Smooth muscle cell (in vitro differentiated cells): ENCODE results near the gene TMEM107. TPM values are rescaled to one million over a fixed set of nuclear protein-coding genes. Genes with fewer than 3 reads are reported as not detected.

Source experiments
- DNase-seq: peaks from one replicate; lab custom pipeline; 2025; ENCODE audit not compliant: unreplicated experiment; lab: John Stamatoyannopoulos, UW
- H2AFZ ChIP-seq: fragments of 200-600 bp; sonication (generic); 2 replicates; pipeline ENCODE4 v1.6.0; 2016; ENCODE audit warnings: antibody characterized with exemption, low read depth, mild to moderate bottlenecking
- H3F3A ChIP-seq: fragments of 200-600 bp; sonication (generic); 2 replicates; pipeline ENCODE4 v1.6.0; 2017; ENCODE audit warnings: antibody characterized with exemption, low read depth
- H3K27ac ChIP-seq: fragments of 200-600 bp; sonication (generic); 2 replicates; pipeline ENCODE4 v1.5.1; 2016; ENCODE audit warnings: low read depth, mild to moderate bottlenecking
- H3K27me3 ChIP-seq: fragments of 200-600 bp; sonication (generic); 2 replicates; pipeline ENCODE4 v1.6.1; 2016; ENCODE audit warnings: low read depth, mild to moderate bottlenecking
- H3K36me3 ChIP-seq: fragments of 200-600 bp; sonication (generic); 2 replicates; pipeline ENCODE4 v1.5.1; 2016; ENCODE audit warnings: low read depth
- H3K4me1 ChIP-seq: fragments of 200-600 bp; sonication (generic); 2 replicates; pipeline ENCODE4 v1.5.1; 2016; ENCODE audit warnings: low read depth
- H3K4me2 ChIP-seq: fragments of 200-600 bp; sonication (generic); 2 replicates; pipeline ENCODE4 v1.6.0; 2016; ENCODE audit warnings: mild to moderate bottlenecking
- H3K4me3 ChIP-seq: fragments of 200-600 bp; sonication (generic); 2 replicates; pipeline ENCODE4 v1.5.1; 2016; ENCODE audit warnings: mild to moderate bottlenecking
- H3K79me2 ChIP-seq: fragments of 200-600 bp; sonication (generic); 2 replicates; pipeline ENCODE4 v1.6.0; 2016; ENCODE audit warnings: low read depth, mild to moderate bottlenecking
- H3K9ac ChIP-seq: fragments of 200-600 bp; sonication (generic); 2 replicates; pipeline ENCODE4 v1.6.0; 2016; ENCODE audit warnings: low read depth
- H3K9me3 ChIP-seq: fragments of 200-600 bp; sonication (generic); replicated peaks from 2 replicates; pipeline ENCODE4 v1.5.1; 2016; ENCODE audit warnings: low read depth
- H4K20me1 ChIP-seq: fragments of 200-600 bp; sonication (generic); 2 replicates; pipeline ENCODE4 v1.6.0; 2016; ENCODE audit warnings: low read depth
- WGBS: methylation state at CpG from one replicate; pipeline ENCODE4 v1.1.7; 2016; ENCODE audit warnings: low lambda C conversion rate; 5-methylcytosine and 5-hydroxymethylcytosine counted together
- polyA plus RNA-seq: library from polyadenylated mRNA; unstranded; fragments of >200 nt; fragmentation: Nextera tagmentation; extraction: Ambion mirVana; gene quantifications from 2 replicates; pipeline ENCODE4 v1.2.1, GENCODE V29; 2016
- total RNA-seq: library from RNA; depleted of rRNA; stranded (reverse); fragments of >200 nt; gene quantifications from 2 replicates; pipeline ENCODE4 v1.2.3, GENCODE V29; 2014
- TF ChIP-seq, protein P1 (sequence below): fragments of 200-600 bp; sonication (generic); IDR thresholded peaks from 2 replicates; pipeline ENCODE4 v1.5.1; 2017; ENCODE audit warnings: borderline replicate concordance, mild to moderate bottlenecking, antibody characterized with exemption; ENCODE audit not compliant: insufficient read depth, poor library complexity, severe bottlenecking

The TMEM107 gene
- total and polyA plus RNA-seq, 2 experiments from 2014 or later = 36.0 to 66.7 TPM

DNA sequence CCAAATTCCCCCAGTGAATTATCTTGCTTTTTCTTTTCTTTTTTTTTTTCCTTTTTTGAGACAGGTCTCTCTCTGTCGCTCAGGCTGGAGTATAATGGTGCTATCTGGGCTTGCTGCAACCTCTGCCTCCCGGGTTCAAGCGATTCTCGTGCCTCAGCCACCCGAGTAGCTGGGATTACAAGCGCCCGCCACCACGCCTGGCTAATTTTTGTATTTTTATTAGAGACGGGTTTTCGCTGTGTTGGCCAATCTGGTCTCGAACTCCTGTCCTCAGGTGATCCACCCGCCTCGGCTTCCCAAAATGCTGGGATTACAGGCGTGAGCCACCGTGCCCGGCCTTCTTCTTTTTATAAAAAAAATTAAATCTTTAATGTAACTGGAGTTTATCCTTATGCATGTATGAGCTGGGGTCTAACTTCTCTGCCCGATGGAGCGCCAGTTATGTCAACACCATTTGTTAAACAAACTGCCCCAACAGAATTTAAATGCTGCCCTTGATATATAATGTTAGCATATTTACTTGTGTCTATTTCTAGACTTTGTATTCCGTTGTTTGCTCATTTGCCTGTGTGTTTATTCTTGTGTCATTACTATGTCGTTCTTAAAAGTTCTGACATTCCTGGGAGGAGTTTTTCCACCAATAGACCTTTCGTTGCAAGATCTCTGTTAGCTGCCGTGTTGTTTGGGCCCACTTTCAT is 34.7 kb upstream of the TMEM107 start:
- WGBS = 27% methylated on average over 22 of the region's 22 CpGs
- peak overlapping the region; percentile 92 for H3K4me2 ChIP-seq
- peaks cover 22% of the 10 kb centered on the region for H3K79me2 ChIP-seq
- DNase-seq = no peak
- H3K36me3 ChIP-seq = no peaks in the 10 kb centered on the region
- H3K27me3 ChIP-seq = no peaks in the 10 kb centered on the region
- H3F3A ChIP-seq = no peaks in the 10 kb centered on the region
- H3K9ac ChIP-seq = peak overlapping the region; percentile 46
- H4K20me1 ChIP-seq = no peaks in the 10 kb centered on the region
- TF ChIP-seq, protein P1, sequence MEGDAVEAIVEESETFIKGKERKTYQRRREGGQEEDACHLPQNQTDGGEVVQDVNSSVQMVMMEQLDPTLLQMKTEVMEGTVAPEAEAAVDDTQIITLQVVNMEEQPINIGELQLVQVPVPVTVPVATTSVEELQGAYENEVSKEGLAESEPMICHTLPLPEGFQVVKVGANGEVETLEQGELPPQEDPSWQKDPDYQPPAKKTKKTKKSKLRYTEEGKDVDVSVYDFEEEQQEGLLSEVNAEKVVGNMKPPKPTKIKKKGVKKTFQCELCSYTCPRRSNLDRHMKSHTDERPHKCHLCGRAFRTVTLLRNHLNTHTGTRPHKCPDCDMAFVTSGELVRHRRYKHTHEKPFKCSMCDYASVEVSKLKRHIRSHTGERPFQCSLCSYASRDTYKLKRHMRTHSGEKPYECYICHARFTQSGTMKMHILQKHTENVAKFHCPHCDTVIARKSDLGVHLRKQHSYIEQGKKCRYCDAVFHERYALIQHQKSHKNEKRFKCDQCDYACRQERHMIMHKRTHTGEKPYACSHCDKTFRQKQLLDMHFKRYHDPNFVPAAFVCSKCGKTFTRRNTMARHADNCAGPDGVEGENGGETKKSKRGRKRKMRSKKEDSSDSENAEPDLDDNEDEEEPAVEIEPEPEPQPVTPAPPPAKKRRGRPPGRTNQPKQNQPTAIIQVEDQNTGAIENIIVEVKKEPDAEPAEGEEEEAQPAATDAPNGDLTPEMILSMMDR = no peak
- no peaks in the 10 kb centered on the region for H3K9me3 ChIP-seq
- H2AFZ ChIP-seq = peak overlapping the region; percentile 80
- H3K27ac ChIP-seq = peak overlapping the region; percentile 78
- peak overlapping the region; percentile 65 for H3K4me3 ChIP-seq
- peaks cover 8% of the 10 kb centered on the region for H3K4me1 ChIP-seq

DNA sequence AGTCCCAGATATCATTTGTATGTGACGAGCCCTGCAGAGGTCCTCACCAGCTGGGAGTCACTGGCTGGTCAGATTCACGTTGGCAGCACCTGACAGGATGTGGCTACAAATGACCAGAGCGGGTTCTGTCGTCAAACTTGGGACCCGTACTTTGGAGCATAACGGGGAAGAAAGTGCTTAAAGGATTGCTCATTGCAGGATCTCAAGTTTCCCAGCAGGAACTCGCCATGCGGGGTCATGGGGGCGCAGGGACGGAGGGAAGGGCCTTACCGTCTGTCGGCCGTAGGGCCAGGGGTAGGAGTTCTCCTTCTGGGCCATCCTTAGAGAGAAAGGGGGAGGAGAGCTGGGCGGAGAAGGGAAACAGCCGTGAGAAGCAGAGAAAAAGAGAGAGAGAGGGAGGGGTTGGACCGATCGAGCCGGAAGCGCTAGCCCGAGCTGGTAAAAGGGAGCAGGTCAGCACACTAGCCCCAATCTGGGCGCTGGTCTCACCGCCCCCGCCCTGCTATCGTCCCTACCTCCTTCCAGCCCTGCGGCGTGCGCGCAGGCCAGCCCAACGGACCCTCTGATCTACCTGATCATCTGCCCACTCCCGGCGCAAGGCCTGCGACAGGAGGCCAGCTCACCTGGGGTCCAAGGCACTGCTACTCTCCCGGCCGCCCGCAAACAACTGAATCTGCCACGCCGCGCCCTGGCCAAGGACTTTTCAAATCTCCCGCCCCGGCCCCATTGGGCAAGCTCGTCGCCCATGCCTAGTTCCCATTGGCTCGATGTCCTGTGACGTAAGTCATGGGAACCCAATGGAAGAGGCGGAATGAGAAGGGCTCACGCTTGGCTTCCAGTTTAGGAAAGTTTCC is 34.0 kb upstream of the TMEM107 start, which contains the start of gene AURKB:
TSS of gene AURKB (minus strand) at position 669 of the 854 bp plus-strand sequence. CDS start at position 318, 351 bp downstream.
- Histone ChIP-seq H3K9ac (peak within 1 kb of the TSS; percentile 46), H3F3A (no peaks in the 10 kb centered on the region), H2AFZ (peak within 1 kb of the TSS; percentile 80), H3K36me3 (no peaks in the 10 kb centered on the region), H3K4me2 (peak within 1 kb of the TSS; percentile 92), H3K79me2 (peaks cover 22% of the 10 kb centered on the region), H3K4me1 (peaks cover 8% of the 10 kb centered on the region), H3K27me3 (no peaks in the 10 kb centered on the region), H3K9me3 (no peaks in the 10 kb centered on the region), H3K27ac (peak within 1 kb of the TSS; percentile 78), H3K4me3 (peak within 1 kb of the TSS; percentile 65), H4K20me1 (no peaks in the 10 kb centered on the region)
- 1% methylated on average over 35 of the region's 46 CpGs for WGBS
- DNase-seq = peak; percentile 61
- TF ChIP-seq, protein P1 = no peak

DNA sequence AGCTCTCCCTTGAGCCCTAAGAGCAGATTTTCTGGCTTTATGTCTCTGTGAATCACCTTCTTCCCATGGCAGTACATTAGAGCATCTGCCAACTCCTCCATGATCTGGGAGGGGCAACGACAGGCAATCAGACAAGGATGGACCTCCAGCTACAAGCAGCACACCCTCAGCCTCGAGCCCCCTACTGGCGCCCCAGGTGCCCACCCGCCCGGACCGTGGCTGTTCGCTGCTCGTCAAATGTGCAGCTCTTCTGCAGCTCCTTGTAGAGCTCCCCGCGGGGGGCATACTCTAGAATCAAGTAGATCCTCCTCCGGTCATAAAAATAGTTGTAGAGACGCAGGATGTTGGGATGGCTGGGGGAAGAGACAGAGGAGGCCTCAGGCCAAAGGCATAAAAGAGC is 30.4 kb upstream of the TMEM107 start:
- Histone ChIP-seq H3F3A (no peaks in the 10 kb centered on the region), H4K20me1 (no peaks in the 10 kb centered on the region), H3K36me3 (no peaks in the 10 kb centered on the region), H3K27me3 (no peaks in the 10 kb centered on the region), H3K9me3 (no peaks in the 10 kb centered on the region), H3K4me2 (no peak overlapping the region), H3K4me1 (peaks cover 8% of the 10 kb centered on the region), H3K79me2 (peaks cover 22% of the 10 kb centered on the region), H2AFZ (no peak overlapping the region), H3K27ac (no peak overlapping the region), H3K9ac (no peak overlapping the region), H3K4me3 (no peak overlapping the region)
- no peak for DNase-seq
- 98% methylated on average over 12 of the region's 12 CpGs for WGBS
- TF ChIP-seq, protein P1 = no peak
